GM12892 (cell line): ENCODE measurements around the gene ATP10A.

Experiments
- POLR2A ChIP-seq: IDR thresholded peaks from 2 replicates; pipeline ENCODE4 v1.6.1; 2011; ENCODE audit warnings: low read depth, low read length, control low read depth
- POLR2AphosphoS5 ChIP-seq: IDR thresholded peaks from 2 replicates; pipeline ENCODE4 v1.6.1; 2011; ENCODE audit warnings: low read depth, low read length, control low read depth

DNA sequence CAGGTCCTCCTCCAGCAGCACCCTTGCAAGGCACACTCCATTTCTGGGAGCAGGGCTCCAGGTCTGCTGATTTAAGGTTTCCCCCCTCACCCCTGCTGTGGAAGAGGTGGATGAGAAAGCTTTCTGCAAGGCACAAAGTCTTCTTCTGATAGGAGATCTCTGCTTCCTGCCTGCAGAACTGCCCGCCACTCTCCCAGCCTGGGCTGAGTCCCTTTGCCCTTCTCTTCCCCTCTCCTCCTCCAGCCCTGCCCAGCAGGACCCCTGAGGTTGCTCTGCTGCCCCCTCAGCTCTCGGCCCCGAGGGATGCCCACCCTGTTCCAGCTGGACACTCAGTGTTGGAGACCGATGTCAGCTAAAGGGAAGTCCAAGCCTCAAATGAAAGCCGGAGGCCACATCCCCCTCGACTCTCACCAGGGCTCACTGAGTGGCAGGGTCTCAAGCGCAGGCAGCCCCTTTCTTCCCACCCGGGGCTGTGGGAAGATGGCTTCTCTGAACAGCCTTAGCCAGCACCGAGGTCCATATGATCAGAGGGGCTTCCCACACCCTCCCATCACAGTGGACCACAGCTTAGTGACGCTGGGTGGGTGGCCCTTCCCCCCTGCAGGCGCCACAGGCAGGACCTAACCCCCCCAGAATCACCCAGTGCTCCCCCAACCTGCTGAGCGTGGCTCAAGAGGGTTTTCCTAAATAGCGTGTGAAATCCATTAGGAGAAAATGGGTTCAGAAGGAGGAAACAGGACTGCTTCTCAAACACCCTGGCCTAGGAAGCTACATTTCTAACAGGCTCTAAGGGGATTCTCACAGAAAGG lies 4.0 kb downstream of the ATP10A start:
- TF ChIP-seq POLR2A (no peak), POLR2AphosphoS5 (no peak)
